ENCODE results near the gene NRBP1. TPM values are rescaled to one million over a fixed set of nuclear protein-coding genes. Genes with fewer than 3 reads are reported as not detected.

Gene NRBP1
- total RNA-seq: 10 to 100 TPM; 72.2 to 85.8 TPM
- long read RNA-seq, transcript NRBP1-203 (18 exons, 2,163 nt): major isoform, 6 of 146 reads
- long read RNA-seq, partial matches to known transcripts: 133 of 146 reads
- long read RNA-seq, other reads (novel, unspliced or antisense): 6 of 146 reads

DNA sequence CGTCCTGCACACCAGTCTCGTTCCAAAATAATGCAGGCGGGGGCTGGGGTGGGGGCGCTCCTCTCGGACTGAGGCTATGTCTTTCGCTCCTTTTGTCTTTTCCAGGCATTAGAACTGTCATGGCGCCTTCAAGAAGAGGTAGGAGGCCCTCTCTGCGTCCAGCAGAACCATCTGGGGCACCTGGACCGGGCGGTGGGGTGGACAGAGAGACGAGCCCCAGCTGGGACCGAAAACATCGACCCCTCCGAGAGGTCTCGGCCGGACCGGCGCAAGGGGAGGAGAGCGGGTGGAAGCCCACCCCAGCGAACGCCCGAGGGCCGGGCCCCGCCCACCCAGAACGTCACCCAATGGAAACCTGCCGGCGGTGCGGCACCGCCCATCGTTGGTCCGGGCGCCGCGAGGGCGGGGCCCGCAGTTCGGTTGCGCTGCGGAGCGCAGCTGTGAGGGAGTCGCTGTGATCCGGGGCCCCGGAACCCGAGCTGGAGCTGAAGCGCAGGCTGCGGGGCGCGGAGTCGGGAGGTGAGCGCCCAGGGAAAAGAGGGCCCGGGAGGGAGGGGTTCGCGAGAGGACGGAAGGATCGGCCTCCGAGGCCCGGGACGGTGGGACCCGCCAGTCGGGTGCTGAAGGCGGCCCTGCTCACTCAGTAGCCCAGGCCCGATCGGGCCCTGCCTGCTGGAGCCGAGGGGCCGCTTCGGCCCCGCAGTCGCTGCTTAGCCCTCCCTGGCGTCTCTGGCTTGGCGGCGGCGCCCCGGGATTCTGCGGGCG is at the start of gene NRBP1:
TSS of gene NRBP1 (plus strand) at position 419 of the 765 bp plus-strand sequence. CDS start 4,643 bp downstream, outside the sequence.
- intact Hi-C loops (cut with DNase I, micrococcal nuclease): no loop called here
- DNase-seq: peak; percentile 88 to 97
- peak; percentile 94 for ATAC-seq

DNA sequence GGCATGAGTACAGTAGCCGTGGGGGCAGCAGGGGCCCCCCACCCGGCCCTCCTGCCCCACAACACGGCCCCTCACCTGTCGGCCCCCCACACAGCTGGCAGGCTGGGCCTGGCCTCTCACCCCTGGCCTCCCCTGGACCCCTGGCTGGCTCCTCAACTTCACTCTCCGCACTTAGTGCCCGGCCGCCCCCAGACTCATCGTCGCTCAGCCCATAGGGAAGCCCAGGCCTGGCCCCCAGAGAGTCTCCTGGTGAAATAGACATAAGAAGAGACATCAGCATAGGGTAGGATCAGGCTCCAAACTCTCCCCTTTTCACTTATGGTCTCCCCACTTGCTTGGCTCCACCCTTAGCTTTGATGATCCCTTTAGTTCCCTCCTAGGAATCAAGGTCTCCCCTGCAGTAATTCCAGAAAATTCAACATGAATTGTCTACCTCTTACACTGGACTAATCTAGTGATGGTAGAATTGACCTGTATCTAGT is 49.6 kb upstream of the NRBP1 start:
- no peak for ATAC-seq
- DNase-seq: no peak
- intact Hi-C loops (cut with DNase I, micrococcal nuclease): no loop called here

DNA sequence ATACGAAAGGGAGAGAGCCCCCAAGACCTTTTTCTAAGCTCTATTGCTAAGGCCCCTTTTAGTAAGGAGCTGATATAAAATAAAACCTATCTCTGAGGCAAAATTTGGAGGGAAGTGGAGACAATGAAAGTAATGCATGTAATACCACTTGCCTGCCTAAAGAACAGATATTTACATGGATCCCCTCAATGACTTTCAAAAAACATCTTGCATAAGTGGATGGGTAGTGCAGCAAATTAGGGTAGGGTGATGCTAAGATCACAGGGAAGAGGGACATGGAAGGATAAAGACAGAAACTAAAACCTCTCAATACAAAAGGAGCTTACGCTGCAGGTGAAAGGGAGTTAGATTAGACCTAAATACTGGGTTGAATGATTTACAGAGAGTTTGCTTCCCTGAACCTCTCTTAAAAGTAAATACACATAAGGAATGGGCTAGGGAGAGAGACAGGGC is 49.0 kb upstream of the NRBP1 start:
- DNase-seq: no peak
- ATAC-seq: no peak
- intact Hi-C loops (cut with DNase I, micrococcal nuclease): no loop called here

DNA sequence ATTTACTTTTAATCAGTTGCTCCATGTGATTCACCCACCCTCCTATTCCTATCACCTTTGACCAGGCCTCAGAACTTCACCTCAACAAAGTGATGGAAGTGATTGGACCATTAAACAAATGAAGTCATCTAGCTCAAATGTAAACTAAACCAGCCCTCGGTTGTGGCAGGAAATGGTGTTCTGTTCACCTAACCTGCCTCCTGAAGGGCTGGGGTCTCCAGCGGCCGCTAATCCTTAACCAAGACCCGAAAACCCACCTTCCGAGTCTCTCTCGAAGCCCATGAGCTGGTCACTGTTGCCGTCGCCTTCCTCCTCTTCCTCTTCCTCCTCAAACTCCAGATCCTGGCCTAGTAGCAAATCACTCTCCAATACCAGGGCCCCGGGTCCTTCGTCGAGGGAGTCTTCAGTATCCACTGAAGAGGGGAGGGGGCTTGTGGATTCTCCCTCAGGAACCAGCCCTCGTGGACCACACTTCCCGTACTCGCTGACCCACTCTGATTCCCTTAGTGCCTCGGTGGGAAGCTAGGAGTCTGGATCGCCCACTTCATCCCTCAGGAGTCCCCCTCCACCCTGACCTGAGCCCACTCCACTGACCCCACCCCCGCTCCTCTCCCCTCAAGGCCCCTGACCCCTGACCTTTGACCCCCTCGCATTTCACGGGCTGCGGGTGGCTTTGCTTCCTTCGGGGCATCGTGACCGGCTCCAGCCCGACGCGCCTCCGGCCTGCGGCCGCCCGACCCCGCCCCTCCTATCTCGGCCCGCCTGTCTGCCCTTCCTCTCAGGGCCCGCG is 48.4 kb upstream of the NRBP1 start:
- intact Hi-C loops (cut with DNase I, micrococcal nuclease): no loop called here
- DNase-seq (peak; percentile 78 to 82), ATAC-seq (peak; percentile 54)

DNA sequence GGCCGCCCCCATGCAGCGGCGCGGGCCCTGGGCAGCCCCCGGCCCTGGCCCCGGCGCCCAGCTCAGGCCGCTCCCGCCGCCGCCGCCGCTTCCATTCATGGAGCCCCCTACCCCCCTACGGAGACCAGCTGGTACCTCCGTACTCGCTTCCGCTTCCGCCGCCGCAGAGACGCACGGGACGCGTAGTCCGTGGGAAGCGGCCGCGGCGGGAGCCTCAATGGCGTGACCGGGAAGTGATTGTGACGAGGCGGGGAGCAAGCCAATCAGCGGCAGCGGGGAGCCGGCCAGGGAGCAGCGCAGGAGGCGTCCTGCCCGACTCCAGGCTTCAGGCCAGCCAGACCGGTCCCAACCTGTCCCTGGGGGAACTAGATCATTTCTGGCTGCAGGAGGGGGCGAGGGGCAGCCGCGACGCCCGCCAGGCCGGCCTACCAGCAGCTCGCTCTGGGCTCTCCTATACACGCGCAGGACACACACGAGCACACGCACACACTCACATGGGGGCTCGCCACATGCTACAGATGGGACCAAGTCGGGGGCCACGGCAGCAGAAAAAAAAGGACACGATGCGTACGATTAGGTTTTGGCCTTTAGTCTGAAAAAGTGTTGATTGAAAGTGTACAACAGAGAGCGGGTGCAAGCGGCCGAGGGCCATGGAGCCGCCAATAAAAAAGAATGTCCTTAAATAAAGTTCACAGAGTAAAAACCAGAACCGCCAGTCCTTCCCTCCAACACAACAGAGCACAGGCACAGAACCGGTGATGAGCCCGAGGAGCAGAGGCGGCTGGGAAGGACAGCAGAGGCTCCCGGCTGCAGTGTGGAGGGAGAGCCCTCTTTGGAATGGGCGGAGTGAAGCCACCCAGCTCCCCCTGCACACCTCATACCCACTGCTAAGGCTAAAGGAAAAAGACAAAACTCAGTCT is 47.5 kb upstream of the NRBP1 start, which contains the start of gene ZNF513:
TSS of gene ZNF513 (minus strand) at position 109 of the 920 bp plus-strand sequence. CDS start 208 bp downstream, outside the sequence.
- ATAC-seq (peak; percentile 81), DNase-seq (peak; percentile 97 to 98)
- intact Hi-C loops (cut with DNase I, micrococcal nuclease): no loop called here

DNA sequence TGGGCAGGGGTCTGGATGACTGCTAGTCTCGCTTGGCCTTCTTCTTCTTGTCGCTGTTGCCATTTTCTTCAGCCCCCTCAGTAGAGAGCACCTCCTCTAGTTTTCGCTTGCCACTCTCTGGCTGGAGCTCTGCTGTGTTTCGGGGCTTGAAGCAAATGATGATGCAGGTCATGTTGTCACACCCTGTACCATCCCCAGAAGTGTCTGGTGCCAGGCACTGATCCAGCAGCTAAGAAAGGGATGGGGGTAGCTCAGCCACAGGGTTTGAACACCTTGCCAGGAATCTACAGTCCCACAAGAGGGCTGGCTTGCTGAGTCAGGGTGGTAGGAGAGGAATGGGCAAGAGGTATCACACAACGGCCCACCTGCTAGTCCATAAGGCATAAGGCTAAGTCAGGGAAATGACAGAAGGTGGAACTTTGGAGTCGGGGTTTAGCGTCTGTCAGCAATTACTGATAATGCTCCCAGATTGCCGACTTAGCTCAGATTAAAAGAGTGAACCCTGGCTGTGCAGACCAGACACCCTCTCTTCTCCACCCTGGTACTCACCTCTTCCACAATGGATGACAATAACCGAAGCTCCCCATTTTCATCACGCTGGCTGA is 46.8 kb upstream of the NRBP1 start:
- intact Hi-C loops (cut with DNase I, micrococcal nuclease): no loop called here
- ATAC-seq (no peak), DNase-seq (no peak)

DNA sequence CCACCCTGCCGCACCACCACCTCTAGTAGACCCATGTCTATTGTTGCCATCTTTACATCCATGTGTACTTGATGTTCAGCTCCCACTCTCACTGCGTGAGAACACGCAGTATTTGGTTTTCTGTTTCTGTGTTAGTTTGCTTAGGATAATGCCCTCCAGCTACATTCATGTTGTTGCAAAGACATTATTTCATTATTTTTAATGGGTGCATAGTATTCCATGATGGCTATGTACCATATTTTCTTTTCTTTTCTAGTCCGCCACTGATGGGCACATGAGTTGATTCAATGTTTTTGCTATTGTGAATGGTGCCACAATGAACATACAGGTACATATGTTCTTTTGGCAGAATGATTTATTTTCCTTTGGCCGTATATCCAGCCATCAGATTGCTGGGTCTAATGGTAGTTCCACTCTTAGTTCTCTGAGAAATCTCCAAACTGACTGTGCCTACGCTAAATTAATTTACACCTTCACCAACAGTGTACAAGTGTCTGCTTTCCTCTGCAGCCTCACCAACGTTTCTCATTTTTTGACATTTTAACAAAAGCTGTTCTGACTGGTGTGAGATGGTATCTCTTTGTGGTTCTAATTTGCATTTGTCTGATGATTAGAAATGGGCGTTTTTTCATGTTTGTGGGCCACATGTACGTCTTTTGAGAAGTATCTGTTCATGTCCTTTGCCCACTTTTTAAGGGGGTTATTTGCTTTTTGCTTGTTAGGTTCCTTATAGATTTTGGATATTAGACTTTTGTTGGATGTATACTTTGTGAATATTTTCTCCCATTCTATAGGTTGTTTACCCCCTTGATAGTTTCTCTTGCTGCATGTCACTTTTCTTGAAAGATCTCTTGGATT is 37.4 kb upstream of the NRBP1 start:
- intact Hi-C loops (cut with DNase I, micrococcal nuclease): no loop called here
- DNase-seq (no peak), ATAC-seq (no peak)

DNA sequence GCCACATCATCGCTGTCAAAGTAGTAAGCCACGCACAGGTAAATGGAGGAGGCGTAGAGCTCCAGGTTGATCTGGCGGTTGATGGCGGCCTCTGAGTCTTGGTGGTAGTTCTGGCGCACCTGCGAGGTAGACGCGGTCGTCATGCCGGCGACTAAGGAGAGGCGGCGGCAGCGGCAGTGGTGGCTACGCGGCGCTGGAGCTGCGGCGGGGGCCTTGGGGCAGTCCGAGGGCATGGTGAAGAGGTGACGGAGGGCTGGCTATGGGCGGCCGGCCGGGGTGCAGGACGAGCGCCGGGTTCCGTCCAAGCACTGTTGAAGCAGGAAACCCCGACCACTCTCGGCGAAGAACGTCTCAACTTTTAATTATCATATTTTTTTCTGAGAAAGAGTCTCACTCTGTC is 35.2 kb upstream of the NRBP1 start:
- intact Hi-C loops (cut with DNase I, micrococcal nuclease): no loop called here
- no peak for DNase-seq
- no peak for ATAC-seq

DNA sequence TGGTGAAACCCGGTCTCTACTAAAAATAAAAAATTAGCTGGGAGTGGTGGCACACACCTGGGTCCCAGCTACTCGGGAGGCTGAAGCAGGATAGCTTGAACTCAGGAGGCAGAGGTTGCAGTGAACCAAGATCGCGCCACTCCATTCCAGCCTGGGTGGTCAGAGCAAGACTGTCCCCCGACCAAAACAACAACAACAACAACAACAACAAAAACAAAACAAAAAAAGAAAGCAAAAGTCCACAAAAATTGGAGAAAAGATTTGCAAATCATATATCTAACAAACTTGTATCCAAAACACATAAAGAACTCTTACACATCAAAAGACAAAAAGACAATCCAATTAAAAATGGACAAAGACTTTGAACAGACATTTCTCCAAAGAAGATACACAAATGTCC is 29.5 kb upstream of the NRBP1 start:
- DNase-seq: no peak
- intact Hi-C loops (cut with DNase I, micrococcal nuclease): no loop called here
- ATAC-seq: no peak

DNA sequence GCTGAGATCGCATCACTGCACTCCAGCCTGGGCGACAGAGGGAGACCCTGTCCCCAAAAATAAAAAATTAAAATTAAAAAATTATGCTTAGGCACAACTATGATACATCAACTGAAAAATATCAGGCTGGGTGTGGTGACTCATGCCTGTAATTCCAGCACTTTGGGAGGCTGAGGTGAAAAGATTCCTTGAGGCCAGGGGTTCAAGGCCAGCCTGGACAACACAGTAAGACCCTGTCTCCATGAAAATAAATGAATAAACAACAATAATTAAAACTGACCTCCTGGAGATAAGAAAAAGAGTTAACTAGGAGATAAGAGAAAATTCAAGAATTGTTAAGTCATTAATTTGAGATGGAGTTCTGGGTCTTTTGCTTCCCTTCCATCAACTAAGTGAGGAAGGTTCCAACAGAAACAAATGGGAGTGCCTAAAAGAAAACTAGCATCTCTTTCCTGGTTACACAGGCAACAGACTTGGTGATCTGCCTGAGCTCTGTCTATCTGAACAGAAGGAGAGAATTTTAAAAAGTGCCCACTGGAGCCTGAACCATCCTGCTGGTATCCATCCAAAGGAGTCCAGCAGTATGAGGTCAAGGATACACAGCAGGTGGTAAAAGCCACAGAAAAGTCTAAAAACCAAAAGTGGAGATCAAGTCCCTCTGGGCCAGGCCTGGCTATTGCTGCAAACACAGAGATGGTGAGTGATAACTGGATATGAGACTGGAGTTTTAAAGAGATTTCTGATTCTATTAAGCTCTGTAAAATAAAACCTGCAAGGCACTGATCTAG is 27.9 kb upstream of the NRBP1 start:
- ATAC-seq (no peak), DNase-seq (no peak)
- intact Hi-C loops (cut with DNase I, micrococcal nuclease): no loop called here

DNA sequence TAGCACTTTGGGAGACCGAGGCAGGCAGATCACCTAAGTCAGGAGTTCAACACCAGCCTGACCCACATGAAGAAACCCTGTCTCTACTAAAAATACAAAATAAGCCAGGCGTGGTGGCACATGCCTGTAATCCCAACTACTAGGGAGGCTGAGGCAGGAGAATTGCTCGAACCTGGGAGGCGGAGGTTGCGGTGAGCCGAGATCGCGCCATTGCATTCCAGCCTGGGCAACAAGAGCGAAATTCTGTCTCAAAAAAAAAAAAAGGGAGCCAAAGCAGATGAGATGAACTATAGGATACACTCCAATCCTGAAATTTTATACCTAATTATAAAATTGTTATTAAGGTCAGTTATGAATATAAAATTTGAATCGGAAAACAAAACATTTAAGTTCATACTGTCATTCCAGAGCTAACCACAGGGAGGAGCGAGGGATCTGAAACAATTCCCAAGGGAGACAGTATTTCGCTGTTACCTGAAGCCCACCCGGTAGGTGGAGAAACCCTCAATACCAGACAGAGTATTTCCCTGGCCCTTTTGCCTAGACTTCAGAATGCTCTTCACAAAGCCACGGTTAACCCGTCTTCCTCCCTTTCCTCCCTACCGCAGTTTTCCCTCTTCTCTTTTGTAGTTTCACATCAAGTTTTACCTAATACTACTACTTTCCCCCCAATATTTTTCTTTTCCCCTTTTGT is 20.5 kb upstream of the NRBP1 start:
- intact Hi-C loops (cut with DNase I, micrococcal nuclease): no loop called here
- no peak for ATAC-seq

DNA sequence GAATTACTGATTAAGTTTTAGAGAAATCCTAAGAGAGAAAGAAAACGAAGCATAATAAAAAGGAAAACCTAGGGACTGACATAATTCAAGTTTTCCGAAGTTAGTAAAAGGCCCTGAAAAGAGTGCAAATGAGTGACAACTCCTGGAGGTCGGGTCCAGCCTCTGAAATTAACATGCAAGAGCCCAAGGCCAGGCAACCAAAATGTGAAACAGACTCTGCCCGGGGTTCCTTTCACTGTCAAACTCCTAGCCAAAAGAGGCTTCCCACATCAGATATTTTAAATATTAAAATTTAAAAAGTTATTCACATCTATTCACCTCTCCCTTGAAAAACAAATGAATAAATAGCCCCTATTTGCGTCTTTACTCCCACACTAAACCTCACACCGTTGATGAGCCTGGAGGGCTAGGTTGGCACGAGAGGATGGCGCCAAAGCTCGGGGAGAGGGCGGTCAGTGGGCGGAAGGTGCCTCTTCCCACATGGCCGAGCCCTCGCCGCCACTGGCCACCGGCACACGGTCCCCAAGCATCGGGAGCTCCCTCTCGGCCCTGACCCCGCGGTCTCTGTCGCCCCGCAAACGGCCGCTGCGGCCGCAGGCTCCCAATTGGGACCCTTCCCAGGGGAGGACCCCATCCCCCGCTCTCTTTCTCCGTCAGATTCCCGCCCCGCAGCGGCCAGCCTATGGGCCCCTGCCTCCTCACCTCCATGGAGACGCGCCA is 19.7 kb upstream of the NRBP1 start:
- intact Hi-C loops (cut with DNase I, micrococcal nuclease): no loop called here
- DNase-seq: peak in 1 of 2 donors; percentile 42
- ATAC-seq: peak; percentile 52

More for the DNA sequence above, 20.5 kb upstream of the NRBP1 start:
- peak in 1 of 2 donors; percentile 24 for DNase-seq

DNA sequence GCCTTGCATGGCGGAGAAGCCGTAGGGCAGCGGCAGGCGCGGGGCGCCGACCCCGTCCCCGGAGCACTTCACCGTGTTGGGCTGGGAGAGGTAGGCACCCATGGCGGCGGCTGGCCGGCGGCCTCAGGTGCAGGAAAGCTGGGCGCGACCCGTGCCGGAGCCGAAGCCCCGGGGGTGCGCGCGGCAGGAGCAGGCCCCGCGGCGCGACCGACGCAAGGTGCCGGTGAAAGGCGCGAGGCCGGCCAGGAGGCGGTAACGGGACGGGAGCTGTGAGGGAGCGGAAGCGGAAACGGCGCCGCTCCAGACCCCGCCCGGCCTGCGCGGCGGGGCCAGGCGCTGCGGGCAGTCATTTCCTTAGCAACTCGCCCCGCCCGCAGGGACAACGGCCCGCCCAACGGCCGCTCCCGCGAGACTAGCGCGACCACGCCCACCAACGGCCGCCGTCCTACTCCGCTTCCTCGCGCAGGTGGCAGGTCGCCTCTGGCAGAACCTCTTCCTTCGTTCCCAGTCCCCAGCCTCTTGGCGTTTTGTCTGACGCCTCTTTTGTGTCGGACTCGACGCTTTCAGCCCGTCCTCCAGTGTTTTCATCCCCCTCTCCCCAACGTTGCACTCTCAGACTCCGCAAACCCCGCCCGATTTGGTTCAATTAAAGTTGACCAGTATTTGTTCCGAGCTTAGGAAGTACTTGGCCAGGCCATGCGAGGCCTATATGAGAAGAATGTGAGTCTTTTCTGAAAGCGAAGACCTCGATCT is 18.9 kb upstream of the NRBP1 start, which contains the start of gene PPM1G:
TSS of gene PPM1G (minus strand) at position 271 of the 753 bp plus-strand sequence. CDS start at position 102, 169 bp downstream.
- DNase-seq: peak; percentile 93 to 99
- peak; percentile 97 for ATAC-seq
- intact Hi-C loops (cut with DNase I, micrococcal nuclease): no loop called here

DNA sequence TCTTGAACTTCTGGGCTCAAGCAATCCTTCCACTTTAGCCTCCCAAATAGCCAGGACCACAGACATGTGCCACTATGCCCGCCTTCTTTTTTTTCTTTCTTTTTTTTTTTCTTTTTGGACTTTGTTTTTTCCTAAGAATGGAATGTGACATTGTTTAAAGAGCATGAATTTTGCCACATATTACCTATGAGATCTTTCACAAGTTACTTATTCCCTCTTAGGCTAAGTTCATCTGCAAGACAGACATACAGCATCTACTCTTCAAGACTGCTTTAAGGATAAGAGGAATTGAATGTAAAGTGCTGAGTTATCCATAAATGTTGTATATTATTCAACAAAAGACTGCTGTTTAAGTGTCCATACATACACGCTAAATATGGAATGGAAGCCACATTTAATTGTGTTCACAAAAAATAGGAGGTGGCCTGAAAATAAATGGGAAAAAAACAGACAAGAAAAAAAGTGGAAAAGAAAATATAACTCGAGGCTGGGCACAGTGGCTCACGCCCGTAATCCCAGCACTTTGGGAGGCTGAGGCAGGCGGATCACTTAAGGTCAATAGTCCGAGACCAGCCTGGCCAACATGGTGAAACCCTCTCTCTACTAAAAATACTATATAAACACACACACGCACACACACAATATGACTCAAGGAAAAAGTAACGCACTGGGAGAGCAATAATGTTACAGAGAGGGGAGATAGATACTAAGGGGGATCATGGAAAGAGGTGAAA is 15.8 kb upstream of the NRBP1 start:
- no peak for DNase-seq
- intact Hi-C loops (cut with DNase I, micrococcal nuclease): no loop called here

More for the DNA sequence above, 15.8 kb upstream of the NRBP1 start:
- no peak for ATAC-seq
